Measurements from ENCODE around the gene EVA1C. TPM values are rescaled to one million over a fixed set of nuclear protein-coding genes. Genes with fewer than 3 reads are reported as not detected.
"Not testable (repeated sequence)": the region's sequence is repeated elsewhere in the genome, so short reads cannot be mapped to it uniquely, and the experiment has no call there.

The EVA1C gene
- total and polyA plus RNA-seq, 2 donors (not counting 1 experiment from before 2014, with no cell fraction given), result 2.4 to 4.6 TPM

- peaks cover 6% of the 10 kb centered on the region for H3K79me2 ChIP-seq (ENCODE audit: control insufficient read depth, insufficient read depth, low read length)
- no peaks in the 10 kb centered on the region for H4K20me1 ChIP-seq (ENCODE audit: control insufficient read depth, extremely low read depth, insufficient read depth, low read length)
- H2AFZ ChIP-seq (ENCODE audit: low read length), result no peak overlapping the region
- H3K9ac ChIP-seq (ENCODE audit: insufficient read depth, low read length), result no peak overlapping the region
- no peaks in the 10 kb centered on the region for H3K27me3 ChIP-seq (ENCODE audit: control insufficient read depth, insufficient read depth, low read length)
- no peak overlapping the region for H3K4me2 ChIP-seq (ENCODE audit: extremely low read depth, insufficient read depth, low read length)
- H3K4me3 ChIP-seq (replicated peaks in 1 of 4; ENCODE audit: control extremely low read depth in 1 of 4, insufficient read depth in 1 of 4, low read depth in 3 of 4, low read length in 4 of 4), result no peak overlapping the region
- no peaks in the 10 kb centered on the region for H3K4me1 ChIP-seq (ENCODE audit: control insufficient read depth, extremely low read depth, insufficient read depth, low read length)
- peaks cover 30% of the 10 kb centered on the region for H3K36me3 ChIP-seq (ENCODE audit: control insufficient read depth, insufficient read depth, low read length)
- H3K27ac ChIP-seq (ENCODE audit: insufficient read depth, low read length), result no peak overlapping the region
- no peak for TF ChIP-seq EZH2 (IDR thresholded peaks at IDR 0.05; ENCODE audit: low read length, missing control alignments)
- TF ChIP-seq, protein P1, sequence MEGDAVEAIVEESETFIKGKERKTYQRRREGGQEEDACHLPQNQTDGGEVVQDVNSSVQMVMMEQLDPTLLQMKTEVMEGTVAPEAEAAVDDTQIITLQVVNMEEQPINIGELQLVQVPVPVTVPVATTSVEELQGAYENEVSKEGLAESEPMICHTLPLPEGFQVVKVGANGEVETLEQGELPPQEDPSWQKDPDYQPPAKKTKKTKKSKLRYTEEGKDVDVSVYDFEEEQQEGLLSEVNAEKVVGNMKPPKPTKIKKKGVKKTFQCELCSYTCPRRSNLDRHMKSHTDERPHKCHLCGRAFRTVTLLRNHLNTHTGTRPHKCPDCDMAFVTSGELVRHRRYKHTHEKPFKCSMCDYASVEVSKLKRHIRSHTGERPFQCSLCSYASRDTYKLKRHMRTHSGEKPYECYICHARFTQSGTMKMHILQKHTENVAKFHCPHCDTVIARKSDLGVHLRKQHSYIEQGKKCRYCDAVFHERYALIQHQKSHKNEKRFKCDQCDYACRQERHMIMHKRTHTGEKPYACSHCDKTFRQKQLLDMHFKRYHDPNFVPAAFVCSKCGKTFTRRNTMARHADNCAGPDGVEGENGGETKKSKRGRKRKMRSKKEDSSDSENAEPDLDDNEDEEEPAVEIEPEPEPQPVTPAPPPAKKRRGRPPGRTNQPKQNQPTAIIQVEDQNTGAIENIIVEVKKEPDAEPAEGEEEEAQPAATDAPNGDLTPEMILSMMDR (conservative IDR thresholded peaks at IDR 0.05 in 1 of 2, IDR thresholded peaks at IDR 0.05 in 1 of 2; ENCODE audit: low read depth in 1 of 2, low read length in 2 of 2), result no peak
- DNase-seq (ENCODE audit: low read depth in 2 of 2), result no peak
- no peaks in the 10 kb centered on the region for H3K9me3 ChIP-seq (ENCODE audit: control insufficient read depth, insufficient read depth, low read depth, low read length)
Measured at GRCh38 chr21:32366191-32366590, 46.3 kb upstream of the EVA1C start.

GRCh38 chr21:32367158-32367557, 45.3 kb upstream of the EVA1C start:
- Histone ChIP-seq H4K20me1 (ENCODE audit: control insufficient read depth, extremely low read depth, insufficient read depth, low read length) (no peaks in the 10 kb centered on the region), H3K27ac (ENCODE audit: insufficient read depth, low read length) (no peak overlapping the region), H3K9me3 (ENCODE audit: control insufficient read depth, insufficient read depth, low read depth, low read length) (no peaks in the 10 kb centered on the region), H3K36me3 (ENCODE audit: control insufficient read depth, insufficient read depth, low read length) (peaks cover 27% of the 10 kb centered on the region), H3K9ac (ENCODE audit: insufficient read depth, low read length) (no peak overlapping the region), H3K4me3 (replicated peaks in 1 of 4; ENCODE audit: control extremely low read depth in 1 of 4, insufficient read depth in 1 of 4, low read depth in 3 of 4, low read length in 4 of 4) (no peak overlapping the region), H3K4me2 (ENCODE audit: extremely low read depth, insufficient read depth, low read length) (no peak overlapping the region), H3K4me1 (ENCODE audit: control insufficient read depth, extremely low read depth, insufficient read depth, low read length) (peaks cover 3% of the 10 kb centered on the region), H3K79me2 (ENCODE audit: control insufficient read depth, insufficient read depth, low read length) (peaks cover 6% of the 10 kb centered on the region), H3K27me3 (ENCODE audit: control insufficient read depth, insufficient read depth, low read length) (no peaks in the 10 kb centered on the region), H2AFZ (ENCODE audit: low read length) (no peak overlapping the region)
- TF ChIP-seq, protein P1 (conservative IDR thresholded peaks at IDR 0.05 in 1 of 2, IDR thresholded peaks at IDR 0.05 in 1 of 2; ENCODE audit: low read depth in 1 of 2, low read length in 2 of 2), result no peak
- TF ChIP-seq EZH2 (IDR thresholded peaks at IDR 0.05; ENCODE audit: low read length, missing control alignments), result no peak
- peak in 1 of 2 donors; percentile 34 for DNase-seq (ENCODE audit: low read depth in 2 of 2)

DNA sequence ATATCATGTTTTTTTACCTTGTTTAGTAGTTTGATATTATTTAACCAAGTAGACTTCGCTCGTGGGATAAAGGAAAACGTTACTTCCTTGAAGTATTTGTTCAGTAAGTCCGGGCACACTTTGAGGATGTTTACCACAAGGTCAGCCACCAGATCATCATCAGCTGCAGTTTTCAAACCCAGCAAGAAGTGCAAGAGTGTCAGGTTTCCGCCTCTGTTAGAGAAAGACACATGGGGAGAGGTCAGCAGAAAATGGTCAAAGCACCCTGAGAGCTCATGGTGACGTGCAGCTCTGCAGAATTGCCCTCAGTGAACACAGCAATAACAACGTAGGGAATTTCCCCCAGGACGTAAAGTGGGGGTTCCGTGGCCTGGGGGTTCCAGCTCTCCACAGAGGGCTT, 44.1 kb upstream of the EVA1C start:
- no peaks in the 10 kb centered on the region for H3K9me3 ChIP-seq (ENCODE audit: control insufficient read depth, insufficient read depth, low read depth, low read length)
- H3K4me2 ChIP-seq (ENCODE audit: extremely low read depth, insufficient read depth, low read length), result no peak overlapping the region
- no peak overlapping the region for H2AFZ ChIP-seq (ENCODE audit: low read length)
- H3K79me2 ChIP-seq (ENCODE audit: control insufficient read depth, insufficient read depth, low read length), result peaks cover 6% of the 10 kb centered on the region
- H3K4me1 ChIP-seq (ENCODE audit: control insufficient read depth, extremely low read depth, insufficient read depth, low read length), result peaks cover 5% of the 10 kb centered on the region
- no peaks in the 10 kb centered on the region for H4K20me1 ChIP-seq (ENCODE audit: control insufficient read depth, extremely low read depth, insufficient read depth, low read length)
- no peak overlapping the region for H3K4me3 ChIP-seq (replicated peaks in 1 of 4; ENCODE audit: control extremely low read depth in 1 of 4, insufficient read depth in 1 of 4, low read depth in 3 of 4, low read length in 4 of 4)
- no peak overlapping the region for H3K9ac ChIP-seq (ENCODE audit: insufficient read depth, low read length)
- H3K36me3 ChIP-seq (ENCODE audit: control insufficient read depth, insufficient read depth, low read length), result peaks cover 24% of the 10 kb centered on the region
- H3K27ac ChIP-seq (ENCODE audit: insufficient read depth, low read length), result no peak overlapping the region
- no peaks in the 10 kb centered on the region for H3K27me3 ChIP-seq (ENCODE audit: control insufficient read depth, insufficient read depth, low read length)
- TF ChIP-seq, protein P1 (conservative IDR thresholded peaks at IDR 0.05 in 1 of 2, IDR thresholded peaks at IDR 0.05 in 1 of 2; ENCODE audit: low read depth in 1 of 2, low read length in 2 of 2), result no peak
- TF ChIP-seq EZH2 (IDR thresholded peaks at IDR 0.05; ENCODE audit: low read length, missing control alignments), result no peak
- peak in 1 of 2 donors; percentile 56 for DNase-seq (ENCODE audit: low read depth in 2 of 2)

GRCh38 chr21:32368961-32369360, 43.5 kb upstream of the EVA1C start:
- H4K20me1 ChIP-seq (ENCODE audit: control insufficient read depth, extremely low read depth, insufficient read depth, low read length); H3K27me3 ChIP-seq (ENCODE audit: control insufficient read depth, insufficient read depth, low read length); H3K9ac ChIP-seq (ENCODE audit: insufficient read depth, low read length); H2AFZ ChIP-seq (ENCODE audit: low read length); H3K4me1 ChIP-seq (ENCODE audit: control insufficient read depth, extremely low read depth, insufficient read depth, low read length); H3K4me2 ChIP-seq (ENCODE audit: extremely low read depth, insufficient read depth, low read length); H3K27ac ChIP-seq (ENCODE audit: insufficient read depth, low read length); H3K9me3 ChIP-seq (ENCODE audit: control insufficient read depth, insufficient read depth, low read depth, low read length); H3K79me2 ChIP-seq (ENCODE audit: control insufficient read depth, insufficient read depth, low read length); DNase-seq (ENCODE audit: low read depth in 2 of 2); H3K4me3 ChIP-seq (replicated peaks in 1 of 4; ENCODE audit: control extremely low read depth in 1 of 4, insufficient read depth in 1 of 4, low read depth in 3 of 4, low read length in 4 of 4): not testable (repeated sequence)
- peaks cover 26% of the 10 kb centered on the region for H3K36me3 ChIP-seq (ENCODE audit: control insufficient read depth, insufficient read depth, low read length)
